H9 (cell line): ENCODE results near the gene EYA4. TPM values are rescaled to one million over a fixed set of nuclear protein-coding genes. Genes with fewer than 3 reads are reported as not detected.

Source experiments
- DNase-seq: peaks from one replicate; pipeline ENCODE4 v3.0.0-alpha.2; 2017
- H2AFZ ChIP-seq: one replicate; pipeline ENCODE4 v1.6.1; 2013; ENCODE audit warnings: mild to moderate bottlenecking, low read length, control low read depth, moderate library complexity
- H2AK5ac ChIP-seq: 2 replicates; pipeline ENCODE4 v1.6.1; 2013; ENCODE audit warnings: low read length, control low read depth, mixed read lengths; ENCODE audit not compliant: insufficient read length
- H2BK120ac ChIP-seq: one replicate; pipeline ENCODE4 v1.6.1; 2013; ENCODE audit warnings: low read depth, mild to moderate bottlenecking, low read length, control low read depth, inconsistent platforms; ENCODE audit not compliant: poor library complexity, severe bottlenecking
- H2BK12ac ChIP-seq: 2 replicates; pipeline ENCODE4 v1.6.1; 2013; ENCODE audit warnings: low read length, control low read depth, mixed read lengths, low read depth; ENCODE audit not compliant: insufficient read length
- H2BK15ac ChIP-seq: 2 replicates; pipeline ENCODE4 v1.6.1; 2013; ENCODE audit warnings: low read depth, low read length, control low read depth
- H2BK20ac ChIP-seq: one replicate; pipeline ENCODE4 v1.6.1; 2013; ENCODE audit warnings: low read depth, mild to moderate bottlenecking, low read length, control low read depth, inconsistent platforms; ENCODE audit not compliant: poor library complexity, severe bottlenecking
- H2BK5ac ChIP-seq: 2 replicates; pipeline ENCODE4 v1.6.1; 2013; ENCODE audit warnings: low read length, control low read depth, mixed read lengths; ENCODE audit not compliant: insufficient read length
- H3K14ac ChIP-seq: 2 replicates; pipeline ENCODE4 v1.6.1; 2013; ENCODE audit warnings: low read length, control low read depth; ENCODE audit not compliant: insufficient read depth
- H3K18ac ChIP-seq: 2 replicates; pipeline ENCODE4 v1.6.1; 2013; ENCODE audit warnings: low read depth, mild to moderate bottlenecking, mixed read lengths, low read length, control low read depth; ENCODE audit not compliant: insufficient read length
- H3K23ac ChIP-seq: 2 replicates; pipeline ENCODE4 v1.6.1; 2013; ENCODE audit warnings: low read length, control low read depth, mixed read lengths, low read depth; ENCODE audit not compliant: insufficient read length
- H3K23me2 ChIP-seq: 2 replicates; pipeline ENCODE4 v1.6.1; 2013; ENCODE audit warnings: low read depth, mild to moderate bottlenecking, mixed read lengths, low read length, control low read depth; ENCODE audit not compliant: insufficient read length, poor library complexity, severe bottlenecking
- H3K27ac ChIP-seq: 2 replicates; pipeline ENCODE4 v1.5.1; 2013; ENCODE audit warnings: low read length, control low read depth, mixed read lengths, low read depth; ENCODE audit not compliant: insufficient read length
- H3K27me3 ChIP-seq: 2 replicates; pipeline ENCODE4 v1.6.1; 2013; ENCODE audit warnings: low read length, control low read depth, inconsistent platforms; ENCODE audit not compliant: insufficient read depth
- H3K4ac ChIP-seq: 2 replicates; pipeline ENCODE4 v1.6.1; 2013; ENCODE audit warnings: low read depth, mild to moderate bottlenecking, control low read depth, inconsistent platforms, low read length, moderate library complexity
- H3K4me1 ChIP-seq: 2 replicates; pipeline ENCODE4 v1.6.1; 2013; ENCODE audit warnings: low read length, control low read depth, inconsistent platforms; ENCODE audit not compliant: insufficient read depth
- H3K4me2 ChIP-seq: 2 replicates; pipeline ENCODE4 v1.6.1; 2013; ENCODE audit warnings: low read length, control low read depth, mixed read lengths; ENCODE audit not compliant: insufficient read length, insufficient read depth
- H3K56ac ChIP-seq: 2 replicates; pipeline ENCODE4 v1.6.1; 2013; ENCODE audit warnings: low read depth, mild to moderate bottlenecking, mixed read lengths, low read length, control low read depth; ENCODE audit not compliant: insufficient read length
- H3K79me1 ChIP-seq: 2 replicates; pipeline ENCODE4 v1.6.1; 2013; ENCODE audit warnings: low read depth, mild to moderate bottlenecking, moderate library complexity, low read length, control low read depth, inconsistent platforms; ENCODE audit not compliant: insufficient read depth, poor library complexity, severe bottlenecking
- H3K79me2 ChIP-seq: 2 replicates; pipeline ENCODE4 v1.6.1; 2013; ENCODE audit warnings: low read length, control low read depth, inconsistent platforms; ENCODE audit not compliant: insufficient read depth
- H3K9ac ChIP-seq: 2 replicates; pipeline ENCODE4 v1.6.1; 2013; ENCODE audit warnings: low read length, control low read depth, mixed read lengths; ENCODE audit not compliant: insufficient read length; ENCODE audit errors: extremely low read depth
- H3K9me3 ChIP-seq: one replicate; pipeline ENCODE4 v1.6.1; 2013; ENCODE audit warnings: low read depth, low read length, inconsistent platforms; ENCODE audit not compliant: control insufficient read depth
- H3T11ph ChIP-seq: one replicate; pipeline ENCODE4 v1.6.1; 2013; ENCODE audit warnings: mild to moderate bottlenecking, low read length, control low read depth, inconsistent platforms
- H4K20me1 ChIP-seq: one replicate; pipeline ENCODE4 v1.6.1; 2013; ENCODE audit not compliant: control insufficient read depth, insufficient read length, insufficient read depth
- H4K5ac ChIP-seq: 2 replicates; pipeline ENCODE4 v1.6.1; 2013; ENCODE audit warnings: low read depth, mild to moderate bottlenecking, mixed read lengths, low read length, control low read depth; ENCODE audit not compliant: insufficient read length
- H4K8ac ChIP-seq: replicated peaks from 2 replicates; pipeline ENCODE4 v1.6.1; 2013; ENCODE audit warnings: low read length, control low read depth, mixed read lengths, low read depth; ENCODE audit not compliant: insufficient read length
- H4K91ac ChIP-seq: 2 replicates; pipeline ENCODE4 v1.6.1; 2013; ENCODE audit warnings: low read depth, mild to moderate bottlenecking, moderate library complexity, mixed read lengths, low read length, control low read depth; ENCODE audit not compliant: insufficient read length
- H3K27ac Mint-ChIP-seq, 3 experiments: 2 replicates in 2 of 3; 3 replicates in 1 of 3; pipeline ENCODE4 v1.8.0; 2020 to 2021; ENCODE audit warnings: mixed read lengths in 3 of 3, mild to moderate bottlenecking in 1 of 3, moderate library complexity in 1 of 3
- H3K27me3 Mint-ChIP-seq: 2 replicates; pipeline ENCODE4 v1.8.0; 2021; ENCODE audit warnings: low read depth, mild to moderate bottlenecking, moderate library complexity, mixed read lengths
- H3K36me3 Mint-ChIP-seq, 3 experiments: 2 replicates in 2 of 3; 3 replicates in 1 of 3; pipeline ENCODE4 v1.8.0; 2020 to 2021; ENCODE audit warnings: low read depth in 3 of 3, mixed read lengths in 3 of 3; ENCODE audit not compliant: insufficient read depth in 1 of 3
- H3K4me1 Mint-ChIP-seq, 2 experiments: 2 replicates each; pipeline ENCODE4 v1.8.0; 2020; ENCODE audit warnings: mixed read lengths in 2 of 2
- H3K4me3 Mint-ChIP-seq, 2 experiments: 2 replicates in 1 of 2; 3 replicates in 1 of 2; pipeline ENCODE4 v1.8.0; 2020 to 2021; ENCODE audit warnings: mild to moderate bottlenecking in 2 of 2, mixed read lengths in 2 of 2, moderate library complexity in 1 of 2
- H3K9me3 Mint-ChIP-seq, 2 experiments: 2 replicates in 1 of 2; 3 replicates in 1 of 2; pipeline ENCODE4 v1.8.0; 2020; ENCODE audit warnings: mild to moderate bottlenecking in 2 of 2, mixed read lengths in 2 of 2, moderate library complexity in 1 of 2
- CTCF ChIP-seq: fragments of 200-600 bp; sonication (generic); conservative IDR thresholded peaks from 3 replicates; pipeline ENCODE4 v1.8.0; 2021; ENCODE audit warnings: antibody characterized with exemption, mild to moderate bottlenecking
- WGBS: extraction: QIAGEN DNeasy Blood & Tissue Kit; methylation state at CpG from one replicate; pipeline ENCODE4 v1.1.7; 2013; ENCODE audit warnings: missing lambda C conversion rate, low lambda C conversion rate, mixed read lengths; ENCODE audit not compliant: insufficient read length; ENCODE audit errors: extremely low coverage; 5-methylcytosine and 5-hydroxymethylcytosine counted together
- total RNA-seq: library from RNA; stranded (reverse); gene quantifications from 2 replicates; pipeline ENCODE4 v1.2.1, GENCODE V29; 2021

EYA4 gene
- total RNA-seq, 1 experiment from 2014 or later = 0.26 TPM

- H4K20me1 ChIP-seq = no peaks in the 10 kb centered on the region
- H3K79me2 ChIP-seq = no peaks in the 10 kb centered on the region
- H3K4me3 Mint-ChIP-seq = no peak overlapping the region
- no peak overlapping the region for H2BK120ac ChIP-seq
- no peak overlapping the region for H3K9ac ChIP-seq
- DNase-seq = no peak
- peaks cover 0 to 8% of the 10 kb centered on the region in 2 experiments; a peak in 2 of 5 replicates for H3K9me3 Mint-ChIP-seq
- no peaks in the 10 kb centered on the region for H3K4me1 ChIP-seq
- H3K36me3 Mint-ChIP-seq = no peaks in the 10 kb centered on the region
- no peak overlapping the region for H3K14ac ChIP-seq
- no peak overlapping the region for H2BK5ac ChIP-seq
- H4K91ac ChIP-seq = no peak overlapping the region
- H3K23me2 ChIP-seq = no peaks in the 10 kb centered on the region
- no peak overlapping the region for H4K8ac ChIP-seq
- no peak overlapping the region for H2AK5ac ChIP-seq
- no peak overlapping the region for H3K27ac Mint-ChIP-seq
- H3K18ac ChIP-seq = no peak overlapping the region
- H3K27me3 ChIP-seq = no peaks in the 10 kb centered on the region
- no peak overlapping the region for H3K27ac ChIP-seq
- H3K4me2 ChIP-seq = no peak overlapping the region
- H3K56ac ChIP-seq = no peak overlapping the region
- no peak for TF ChIP-seq CTCF
- no peak overlapping the region for H3K4ac ChIP-seq
- peaks cover 6 to 9% of the 10 kb centered on the region in 2 experiments; a peak in 3 of 4 replicates for H3K4me1 Mint-ChIP-seq
- no peaks in the 10 kb centered on the region for H3K9me3 ChIP-seq
- H2BK20ac ChIP-seq = no peak overlapping the region
- H3K23ac ChIP-seq = no peak overlapping the region
- no peak overlapping the region for H4K5ac ChIP-seq
- no peak overlapping the region for H2AFZ ChIP-seq
- WGBS = no CpG with 5 or more reads among the region's 2 CpGs
- no peak overlapping the region for H2BK15ac ChIP-seq
- no peak overlapping the region for H3T11ph ChIP-seq
- H2BK12ac ChIP-seq = no peak overlapping the region
- no peaks in the 10 kb centered on the region for H3K27me3 Mint-ChIP-seq
- no peaks in the 10 kb centered on the region for H3K79me1 ChIP-seq
Observed at GRCh38 chr6:133467982-133468380, 226.8 kb downstream of the EYA4 start.
